SK-N-SH (cell line): Measurements from ENCODE around the gene LRRC26.
"Not testable (repeated sequence)": the region's sequence is repeated elsewhere in the genome, so short reads cannot be mapped to it uniquely, and the experiment has no call there.

Source experiments
- CTCF ChIP-seq: fragments of 200-600 bp; sonication (generic); IDR thresholded peaks from 2 replicates; pipeline ENCODE4 v1.6.1; 2017; ENCODE audit warnings: antibody characterized with exemption, mild to moderate bottlenecking, moderate library complexity
- EZH2phosphoT487 ChIP-seq: fragments of 200-600 bp; sonication (generic); IDR thresholded peaks from 2 replicates; pipeline ENCODE4 v1.6.1; 2017; ENCODE audit warnings: low read depth, mixed run types, mild to moderate bottlenecking, antibody characterized with exemption, moderate library complexity, borderline replicate concordance
- GABPA ChIP-seq: IDR thresholded peaks from 2 replicates; pipeline ENCODE4 v1.4.0; 2012; ENCODE audit warnings: low read depth, mild to moderate bottlenecking
- GATA2 ChIP-seq: sonication (generic); formaldehyde crosslinking; IDR thresholded peaks from 2 replicates; pipeline ENCODE4 v1.5.0; 2020; ENCODE audit warnings: mild to moderate bottlenecking, missing genetic modification reagents
- JUND ChIP-seq: IDR thresholded peaks from 2 replicates; pipeline ENCODE4 v1.4.0; 2012
- MAX ChIP-seq: IDR thresholded peaks from 2 replicates; pipeline ENCODE4 v1.4.0; 2012; ENCODE audit warnings: low read depth
- TCF12 ChIP-seq: IDR thresholded peaks from 2 replicates; pipeline ENCODE4 v1.4.0; 2012
- USF2 ChIP-seq: fragments of 150-350 bp; IDR thresholded peaks from 2 replicates; pipeline ENCODE4 v1.6.1; 2017; ENCODE audit warnings: antibody characterized with exemption, low read length, low read depth, borderline replicate concordance
- TF ChIP-seq, protein P1 (sequence below): IDR thresholded peaks from 2 replicates; pipeline ENCODE4 v1.6.1; 2012; ENCODE audit warnings: mild to moderate bottlenecking, low read depth, low read length, moderate library complexity
- TF ChIP-seq, protein P2 (sequence below): IDR thresholded peaks from 2 replicates; pipeline ENCODE4 v1.4.0; 2012; ENCODE audit warnings: low read depth, borderline replicate concordance

GRCh38 chr9:137123952-137124462 lies 45.8 kb downstream of the LRRC26 start:
- TF ChIP-seq, protein P1, sequence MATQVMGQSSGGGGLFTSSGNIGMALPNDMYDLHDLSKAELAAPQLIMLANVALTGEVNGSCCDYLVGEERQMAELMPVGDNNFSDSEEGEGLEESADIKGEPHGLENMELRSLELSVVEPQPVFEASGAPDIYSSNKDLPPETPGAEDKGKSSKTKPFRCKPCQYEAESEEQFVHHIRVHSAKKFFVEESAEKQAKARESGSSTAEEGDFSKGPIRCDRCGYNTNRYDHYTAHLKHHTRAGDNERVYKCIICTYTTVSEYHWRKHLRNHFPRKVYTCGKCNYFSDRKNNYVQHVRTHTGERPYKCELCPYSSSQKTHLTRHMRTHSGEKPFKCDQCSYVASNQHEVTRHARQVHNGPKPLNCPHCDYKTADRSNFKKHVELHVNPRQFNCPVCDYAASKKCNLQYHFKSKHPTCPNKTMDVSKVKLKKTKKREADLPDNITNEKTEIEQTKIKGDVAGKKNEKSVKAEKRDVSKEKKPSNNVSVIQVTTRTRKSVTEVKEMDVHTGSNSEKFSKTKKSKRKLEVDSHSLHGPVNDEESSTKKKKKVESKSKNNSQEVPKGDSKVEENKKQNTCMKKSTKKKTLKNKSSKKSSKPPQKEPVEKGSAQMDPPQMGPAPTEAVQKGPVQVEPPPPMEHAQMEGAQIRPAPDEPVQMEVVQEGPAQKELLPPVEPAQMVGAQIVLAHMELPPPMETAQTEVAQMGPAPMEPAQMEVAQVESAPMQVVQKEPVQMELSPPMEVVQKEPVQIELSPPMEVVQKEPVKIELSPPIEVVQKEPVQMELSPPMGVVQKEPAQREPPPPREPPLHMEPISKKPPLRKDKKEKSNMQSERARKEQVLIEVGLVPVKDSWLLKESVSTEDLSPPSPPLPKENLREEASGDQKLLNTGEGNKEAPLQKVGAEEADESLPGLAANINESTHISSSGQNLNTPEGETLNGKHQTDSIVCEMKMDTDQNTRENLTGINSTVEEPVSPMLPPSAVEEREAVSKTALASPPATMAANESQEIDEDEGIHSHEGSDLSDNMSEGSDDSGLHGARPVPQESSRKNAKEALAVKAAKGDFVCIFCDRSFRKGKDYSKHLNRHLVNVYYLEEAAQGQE: not testable (repeated sequence)
- not testable (repeated sequence) for TF ChIP-seq CTCF, TCF12, EZH2phosphoT487, JUND, GABPA, USF2, GATA2, MAX
- TF ChIP-seq, protein P2, sequence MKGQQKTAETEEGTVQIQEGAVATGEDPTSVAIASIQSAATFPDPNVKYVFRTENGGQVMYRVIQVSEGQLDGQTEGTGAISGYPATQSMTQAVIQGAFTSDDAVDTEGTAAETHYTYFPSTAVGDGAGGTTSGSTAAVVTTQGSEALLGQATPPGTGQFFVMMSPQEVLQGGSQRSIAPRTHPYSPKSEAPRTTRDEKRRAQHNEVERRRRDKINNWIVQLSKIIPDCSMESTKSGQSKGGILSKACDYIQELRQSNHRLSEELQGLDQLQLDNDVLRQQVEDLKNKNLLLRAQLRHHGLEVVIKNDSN: not testable (repeated sequence)
